ENCODE measurements around the gene WFIKKN1. TPM values are rescaled to one million over a fixed set of nuclear protein-coding genes. Genes with fewer than 3 reads are reported as not detected.

WFIKKN1 gene
- total RNA-seq, 1 donor from 2014 or later, result 1.2 TPM

- no peak for TF ChIP-seq CTCF (IDR thresholded peaks at IDR 0.05)
- ATAC-seq, result no peak
- Histone ChIP-seq H3K4me1 (peaks cover 16% of the 10 kb centered on the region), H3K9me3 (no peaks in the 10 kb centered on the region), H3K27ac (no peak overlapping the region), H3K36me3 (peaks cover 26% of the 10 kb centered on the region), H3K27me3 (ENCODE audit: low read depth) (no peaks in the 10 kb centered on the region), H3K4me3 (no peak overlapping the region)
- intact Hi-C loops (cut with DNase I), result no loop called here
- no peak for DNase-seq
Observed at GRCh38 chr16:657487-657886, 26.7 kb downstream of the WFIKKN1 start.

GRCh38 chr16:658679-659571, 28.1 kb downstream of the WFIKKN1 start:
- H3K27ac ChIP-seq, result no peak overlapping the region
- peaks cover 16% of the 10 kb centered on the region for H3K4me1 ChIP-seq
- intact Hi-C loops (cut with DNase I), result no loop called here
- ATAC-seq, result no peak
- no peak for TF ChIP-seq CTCF (IDR thresholded peaks at IDR 0.05)
- peaks cover 20% of the 10 kb centered on the region for H3K36me3 ChIP-seq
- H3K9me3 ChIP-seq, result no peaks in the 10 kb centered on the region
- no peak for DNase-seq
- no peaks in the 10 kb centered on the region for H3K27me3 ChIP-seq (ENCODE audit: low read depth)
- no peak overlapping the region for H3K4me3 ChIP-seq

- H3K27ac ChIP-seq, result no peak overlapping the region
- ATAC-seq (no peak), DNase-seq (no peak)
- no peaks in the 10 kb centered on the region for H3K27me3 ChIP-seq (ENCODE audit: low read depth)
- no peak overlapping the region for H3K4me3 ChIP-seq
- no peak for TF ChIP-seq CTCF (IDR thresholded peaks at IDR 0.05)
- intact Hi-C loops (cut with DNase I), result no loop called here
- peaks cover 18% of the 10 kb centered on the region for H3K36me3 ChIP-seq
- no peaks in the 10 kb centered on the region for H3K9me3 ChIP-seq
- H3K4me1 ChIP-seq, result peaks cover 16% of the 10 kb centered on the region
Observed at GRCh38 chr16:659618-660017, 28.8 kb downstream of the WFIKKN1 start.

GRCh38 chr16:660132-660458, 29.3 kb downstream of the WFIKKN1 start:
- intact Hi-C loops (cut with DNase I), result no loop called here
- no peak overlapping the region for H3K4me3 ChIP-seq
- TF ChIP-seq CTCF (IDR thresholded peaks at IDR 0.05), result no peak
- H3K27ac ChIP-seq, result peak overlapping the region; percentile 74
- no peaks in the 10 kb centered on the region for H3K27me3 ChIP-seq (ENCODE audit: low read depth)
- no peak for DNase-seq
- H3K9me3 ChIP-seq, result no peaks in the 10 kb centered on the region
- H3K36me3 ChIP-seq, result peaks cover 18% of the 10 kb centered on the region
- peaks cover 16% of the 10 kb centered on the region for H3K4me1 ChIP-seq
- peak in 1 of 2 donors; percentile 0 for ATAC-seq

GRCh38 chr16:660459-661183, 29.8 kb downstream of the WFIKKN1 start:
- Histone ChIP-seq H3K4me3 (peak overlapping the region; percentile 43), H3K36me3 (peaks cover 14% of the 10 kb centered on the region), H3K27me3 (ENCODE audit: low read depth) (no peaks in the 10 kb centered on the region), H3K27ac (peak overlapping the region; percentile 74), H3K4me1 (peaks cover 16% of the 10 kb centered on the region), H3K9me3 (no peaks in the 10 kb centered on the region)
- peak; percentile 66 for TF ChIP-seq CTCF (IDR thresholded peaks at IDR 0.05)
- peak; percentile 97 for DNase-seq
- peak; percentile 92 for ATAC-seq
- intact Hi-C loops (cut with DNase I), result no loop called here

Measured in lower lobe of right lung (tissue), 2 donors.